Measurements from ENCODE around the gene DUS2.

The DUS2 gene

DNA sequence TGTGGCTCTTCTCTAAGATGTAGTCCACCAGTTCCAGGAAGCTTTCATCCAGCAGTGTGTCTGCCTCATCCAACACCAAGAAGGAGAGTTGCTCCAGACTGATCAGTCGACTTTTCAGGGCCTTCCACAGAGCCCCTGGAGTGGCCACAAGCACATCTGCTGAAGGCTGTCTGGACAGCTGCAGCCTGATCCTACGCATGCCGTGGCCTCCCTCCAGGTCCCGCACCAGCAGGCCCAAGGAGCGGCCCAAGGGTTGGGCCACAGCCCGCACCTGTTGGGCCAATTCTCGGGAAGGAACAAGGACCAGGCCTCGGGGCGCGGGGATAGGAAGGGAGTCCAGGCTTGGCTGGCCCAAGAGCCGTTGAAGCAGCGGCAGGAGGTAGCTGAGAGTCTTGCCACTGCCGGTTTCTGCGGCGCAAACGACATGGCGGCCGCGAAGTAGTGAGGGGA is 781 bp upstream of the DUS2 start:
- no peak for TF ChIP-seq CTCF (IDR thresholded peaks at IDR 0.05)

GRCh38 chr16:68028996-68029395 is 5.9 kb downstream of the DUS2 start:
- no peak for TF ChIP-seq CTCF (IDR thresholded peaks at IDR 0.05)

DNA sequence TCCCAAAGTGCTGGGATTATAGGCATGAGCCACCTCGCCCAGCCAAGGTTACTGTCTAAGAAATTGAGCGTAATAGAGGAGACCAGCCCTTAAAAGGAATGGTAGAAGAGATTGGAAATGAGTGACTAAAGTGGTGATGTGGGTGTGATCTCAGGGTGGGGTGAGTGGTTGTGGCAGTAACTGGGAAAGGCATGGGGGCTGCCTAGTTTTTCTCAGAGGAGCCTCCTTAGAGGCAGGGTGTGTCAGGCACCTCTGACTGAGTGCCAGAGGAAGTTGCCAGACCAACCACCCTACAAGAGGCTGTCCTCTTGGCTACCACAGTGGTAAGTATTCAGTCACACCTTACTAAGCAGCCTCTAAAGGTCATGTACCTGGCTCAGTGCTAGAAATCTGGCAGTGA is 8.9 kb downstream of the DUS2 start:
- TF ChIP-seq CTCF (IDR thresholded peaks at IDR 0.05) = no peak

DNA sequence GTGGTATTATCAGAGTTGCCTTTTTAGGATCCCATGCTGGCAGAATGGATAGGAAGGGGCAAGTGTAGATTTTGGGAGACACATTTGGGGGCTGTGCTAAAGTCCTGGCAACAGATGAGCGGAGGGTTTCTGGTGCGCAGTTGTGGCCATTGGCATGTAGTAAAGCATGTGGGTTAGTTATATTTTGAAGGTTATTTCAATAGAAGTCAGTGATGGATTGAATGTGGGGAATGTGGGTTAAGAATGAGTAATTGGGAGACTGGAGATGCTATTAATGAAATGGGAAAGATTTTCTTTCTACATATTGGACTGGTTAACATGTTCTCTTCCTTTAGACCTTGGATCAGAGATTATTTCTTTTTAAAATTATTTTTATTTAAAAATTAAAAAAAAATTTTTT is 10.0 kb downstream of the DUS2 start:
- TF ChIP-seq CTCF (IDR thresholded peaks at IDR 0.05) = no peak

- TF ChIP-seq CTCF (IDR thresholded peaks at IDR 0.05) = no peak
Measured at GRCh38 chr16:68035227-68035626, 12.1 kb downstream of the DUS2 start.

DNA sequence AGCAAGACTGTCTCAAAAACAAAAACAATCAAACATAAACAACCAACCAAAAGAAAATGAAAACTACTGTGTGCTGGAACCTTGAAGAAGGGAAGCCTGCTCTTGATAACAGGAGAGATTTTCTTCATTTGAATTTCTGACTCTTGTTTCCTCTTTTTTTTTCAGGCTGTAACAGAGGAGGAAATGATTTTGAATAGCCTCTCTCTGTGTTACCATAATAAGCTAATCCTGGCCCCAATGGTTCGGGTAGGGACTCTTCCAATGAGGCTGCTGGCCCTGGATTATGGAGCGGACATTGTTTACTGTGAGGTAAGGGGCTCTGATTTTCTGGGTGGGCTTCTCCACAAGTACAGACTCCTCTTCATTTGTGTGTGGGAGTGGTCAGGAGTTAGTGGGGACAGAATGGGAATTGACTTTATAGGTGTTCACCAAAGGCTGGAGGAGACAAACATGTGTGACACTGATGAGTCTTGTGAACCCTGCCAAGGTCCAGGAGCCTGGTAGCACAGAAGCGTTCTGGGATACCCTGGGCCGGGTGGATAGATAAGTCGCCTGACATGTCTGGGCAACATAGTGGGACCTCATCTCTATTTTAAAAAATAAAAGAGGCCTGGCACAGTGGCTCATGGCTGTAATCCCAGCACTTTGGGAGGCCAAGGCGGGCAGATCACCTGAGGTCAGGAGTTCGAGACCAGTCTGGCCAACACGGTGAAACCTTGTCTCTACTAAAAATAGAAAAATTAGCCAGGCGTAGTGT is 14.9 kb downstream of the DUS2 start:
- TF ChIP-seq CTCF (IDR thresholded peaks at IDR 0.05) = no peak

GRCh38 chr16:68040506-68041288 is 17.6 kb downstream of the DUS2 start:
- TF ChIP-seq CTCF (IDR thresholded peaks at IDR 0.05) = peak; percentile 94

All from LNCAP (cell line).